H9 (cell line): Measurements from ENCODE around the gene GRB10. TPM values are rescaled to one million over a fixed set of nuclear protein-coding genes. Genes with fewer than 3 reads are reported as not detected.

Experiments
- DNase-seq: peaks from one replicate; pipeline ENCODE4 v3.0.0-alpha.2; 2017
- H2AFZ ChIP-seq: one replicate; pipeline ENCODE4 v1.6.1; 2013; ENCODE audit warnings: mild to moderate bottlenecking, low read length, control low read depth, moderate library complexity
- H2AK5ac ChIP-seq: 2 replicates; pipeline ENCODE4 v1.6.1; 2013; ENCODE audit warnings: low read length, control low read depth, mixed read lengths; ENCODE audit not compliant: insufficient read length
- H2BK120ac ChIP-seq: one replicate; pipeline ENCODE4 v1.6.1; 2013; ENCODE audit warnings: low read depth, mild to moderate bottlenecking, low read length, control low read depth, inconsistent platforms; ENCODE audit not compliant: poor library complexity, severe bottlenecking
- H2BK12ac ChIP-seq: 2 replicates; pipeline ENCODE4 v1.6.1; 2013; ENCODE audit warnings: low read length, control low read depth, mixed read lengths, low read depth; ENCODE audit not compliant: insufficient read length
- H2BK15ac ChIP-seq: 2 replicates; pipeline ENCODE4 v1.6.1; 2013; ENCODE audit warnings: low read depth, low read length, control low read depth
- H2BK20ac ChIP-seq: one replicate; pipeline ENCODE4 v1.6.1; 2013; ENCODE audit warnings: low read depth, mild to moderate bottlenecking, low read length, control low read depth, inconsistent platforms; ENCODE audit not compliant: poor library complexity, severe bottlenecking
- H2BK5ac ChIP-seq: 2 replicates; pipeline ENCODE4 v1.6.1; 2013; ENCODE audit warnings: low read length, control low read depth, mixed read lengths; ENCODE audit not compliant: insufficient read length
- H3K14ac ChIP-seq: 2 replicates; pipeline ENCODE4 v1.6.1; 2013; ENCODE audit warnings: low read length, control low read depth; ENCODE audit not compliant: insufficient read depth
- H3K18ac ChIP-seq: 2 replicates; pipeline ENCODE4 v1.6.1; 2013; ENCODE audit warnings: low read depth, mild to moderate bottlenecking, mixed read lengths, low read length, control low read depth; ENCODE audit not compliant: insufficient read length
- H3K23ac ChIP-seq: 2 replicates; pipeline ENCODE4 v1.6.1; 2013; ENCODE audit warnings: low read length, control low read depth, mixed read lengths, low read depth; ENCODE audit not compliant: insufficient read length
- H3K23me2 ChIP-seq: 2 replicates; pipeline ENCODE4 v1.6.1; 2013; ENCODE audit warnings: low read depth, mild to moderate bottlenecking, mixed read lengths, low read length, control low read depth; ENCODE audit not compliant: insufficient read length, poor library complexity, severe bottlenecking
- H3K27ac ChIP-seq: 2 replicates; pipeline ENCODE4 v1.5.1; 2013; ENCODE audit warnings: low read length, control low read depth, mixed read lengths, low read depth; ENCODE audit not compliant: insufficient read length
- H3K27me3 ChIP-seq: 2 replicates; pipeline ENCODE4 v1.6.1; 2013; ENCODE audit warnings: low read length, control low read depth, inconsistent platforms; ENCODE audit not compliant: insufficient read depth
- H3K4ac ChIP-seq: 2 replicates; pipeline ENCODE4 v1.6.1; 2013; ENCODE audit warnings: low read depth, mild to moderate bottlenecking, control low read depth, inconsistent platforms, low read length, moderate library complexity
- H3K4me1 ChIP-seq: 2 replicates; pipeline ENCODE4 v1.6.1; 2013; ENCODE audit warnings: low read length, control low read depth, inconsistent platforms; ENCODE audit not compliant: insufficient read depth
- H3K4me2 ChIP-seq: 2 replicates; pipeline ENCODE4 v1.6.1; 2013; ENCODE audit warnings: low read length, control low read depth, mixed read lengths; ENCODE audit not compliant: insufficient read length, insufficient read depth
- H3K56ac ChIP-seq: 2 replicates; pipeline ENCODE4 v1.6.1; 2013; ENCODE audit warnings: low read depth, mild to moderate bottlenecking, mixed read lengths, low read length, control low read depth; ENCODE audit not compliant: insufficient read length
- H3K79me1 ChIP-seq: 2 replicates; pipeline ENCODE4 v1.6.1; 2013; ENCODE audit warnings: low read depth, mild to moderate bottlenecking, moderate library complexity, low read length, control low read depth, inconsistent platforms; ENCODE audit not compliant: insufficient read depth, poor library complexity, severe bottlenecking
- H3K79me2 ChIP-seq: 2 replicates; pipeline ENCODE4 v1.6.1; 2013; ENCODE audit warnings: low read length, control low read depth, inconsistent platforms; ENCODE audit not compliant: insufficient read depth
- H3K9ac ChIP-seq: 2 replicates; pipeline ENCODE4 v1.6.1; 2013; ENCODE audit warnings: low read length, control low read depth, mixed read lengths; ENCODE audit not compliant: insufficient read length; ENCODE audit errors: extremely low read depth
- H3K9me3 ChIP-seq: one replicate; pipeline ENCODE4 v1.6.1; 2013; ENCODE audit warnings: low read depth, low read length, inconsistent platforms; ENCODE audit not compliant: control insufficient read depth
- H3T11ph ChIP-seq: one replicate; pipeline ENCODE4 v1.6.1; 2013; ENCODE audit warnings: mild to moderate bottlenecking, low read length, control low read depth, inconsistent platforms
- H4K20me1 ChIP-seq: one replicate; pipeline ENCODE4 v1.6.1; 2013; ENCODE audit not compliant: control insufficient read depth, insufficient read length, insufficient read depth
- H4K5ac ChIP-seq: 2 replicates; pipeline ENCODE4 v1.6.1; 2013; ENCODE audit warnings: low read depth, mild to moderate bottlenecking, mixed read lengths, low read length, control low read depth; ENCODE audit not compliant: insufficient read length
- H4K8ac ChIP-seq: replicated peaks from 2 replicates; pipeline ENCODE4 v1.6.1; 2013; ENCODE audit warnings: low read length, control low read depth, mixed read lengths, low read depth; ENCODE audit not compliant: insufficient read length
- H4K91ac ChIP-seq: 2 replicates; pipeline ENCODE4 v1.6.1; 2013; ENCODE audit warnings: low read depth, mild to moderate bottlenecking, moderate library complexity, mixed read lengths, low read length, control low read depth; ENCODE audit not compliant: insufficient read length
- H3K27ac Mint-ChIP-seq, 3 experiments: 2 replicates in 2 of 3; 3 replicates in 1 of 3; pipeline ENCODE4 v1.8.0; 2020 to 2021; ENCODE audit warnings: mixed read lengths in 3 of 3, mild to moderate bottlenecking in 1 of 3, moderate library complexity in 1 of 3
- H3K27me3 Mint-ChIP-seq: 2 replicates; pipeline ENCODE4 v1.8.0; 2021; ENCODE audit warnings: low read depth, mild to moderate bottlenecking, moderate library complexity, mixed read lengths
- H3K36me3 Mint-ChIP-seq, 3 experiments: 2 replicates in 2 of 3; 3 replicates in 1 of 3; pipeline ENCODE4 v1.8.0; 2020 to 2021; ENCODE audit warnings: low read depth in 3 of 3, mixed read lengths in 3 of 3; ENCODE audit not compliant: insufficient read depth in 1 of 3
- H3K4me1 Mint-ChIP-seq, 2 experiments: 2 replicates each; pipeline ENCODE4 v1.8.0; 2020; ENCODE audit warnings: mixed read lengths in 2 of 2
- H3K4me3 Mint-ChIP-seq, 2 experiments: 2 replicates in 1 of 2; 3 replicates in 1 of 2; pipeline ENCODE4 v1.8.0; 2020 to 2021; ENCODE audit warnings: mild to moderate bottlenecking in 2 of 2, mixed read lengths in 2 of 2, moderate library complexity in 1 of 2
- H3K9me3 Mint-ChIP-seq, 2 experiments: 2 replicates in 1 of 2; 3 replicates in 1 of 2; pipeline ENCODE4 v1.8.0; 2020; ENCODE audit warnings: mild to moderate bottlenecking in 2 of 2, mixed read lengths in 2 of 2, moderate library complexity in 1 of 2
- WGBS: extraction: QIAGEN DNeasy Blood & Tissue Kit; methylation state at CpG from one replicate; pipeline ENCODE4 v1.1.7; 2013; ENCODE audit warnings: missing lambda C conversion rate, low lambda C conversion rate, mixed read lengths; ENCODE audit not compliant: insufficient read length; ENCODE audit errors: extremely low coverage; 5-methylcytosine and 5-hydroxymethylcytosine counted together
- total RNA-seq: library from RNA; stranded (reverse); gene quantifications from 2 replicates; pipeline ENCODE4 v1.2.1, GENCODE V29; 2021
- TF ChIP-seq, protein P1 (sequence below): fragments of 200-600 bp; sonication (generic); conservative IDR thresholded peaks from 3 replicates; pipeline ENCODE4 v1.8.0; 2021; ENCODE audit warnings: antibody characterized with exemption, mild to moderate bottlenecking

Gene GRB10
- total RNA-seq, 1 experiment from 2014 or later, result 108 TPM

GRCh38 chr7:50650057-50650664 lies 132.5 kb downstream of the GRB10 start:
- Histone ChIP-seq H3K18ac (no peak overlapping the region), H2AK5ac (no peak overlapping the region), H3K27me3 (no peaks in the 10 kb centered on the region), H3K9me3 (no peaks in the 10 kb centered on the region), H3K4me2 (no peak overlapping the region), H2BK20ac (no peak overlapping the region), H2AFZ (no peak overlapping the region), H4K5ac (no peak overlapping the region), H4K8ac (no peak overlapping the region), H4K91ac (no peak overlapping the region), H2BK120ac (no peak overlapping the region), H2BK5ac (no peak overlapping the region), H2BK15ac (no peak overlapping the region), H2BK12ac (no peak overlapping the region), H3K56ac (no peak overlapping the region), H3K4me1 (no peaks in the 10 kb centered on the region), H3K4ac (no peak overlapping the region), H3K79me2 (no peaks in the 10 kb centered on the region), H4K20me1 (no peaks in the 10 kb centered on the region), H3K79me1 (no peaks in the 10 kb centered on the region), H3K23ac (no peak overlapping the region), H3K27ac (no peak overlapping the region), H3K23me2 (no peaks in the 10 kb centered on the region), H3T11ph (no peak overlapping the region), H3K9ac (no peak overlapping the region), H3K14ac (no peak overlapping the region)
- no peaks in the 10 kb centered on the region for H3K9me3 Mint-ChIP-seq
- H3K27ac Mint-ChIP-seq, result peak overlapping the region in 1 of 3 experiments; percentile 90; a peak in 2 of 7 replicates
- peaks cover 11 to 12% of the 10 kb centered on the region in 2 experiments; a peak in 3 of 4 replicates for H3K4me1 Mint-ChIP-seq
- WGBS, result no CpG with 5 or more reads among the region's 6 CpGs
- TF ChIP-seq, protein P1, sequence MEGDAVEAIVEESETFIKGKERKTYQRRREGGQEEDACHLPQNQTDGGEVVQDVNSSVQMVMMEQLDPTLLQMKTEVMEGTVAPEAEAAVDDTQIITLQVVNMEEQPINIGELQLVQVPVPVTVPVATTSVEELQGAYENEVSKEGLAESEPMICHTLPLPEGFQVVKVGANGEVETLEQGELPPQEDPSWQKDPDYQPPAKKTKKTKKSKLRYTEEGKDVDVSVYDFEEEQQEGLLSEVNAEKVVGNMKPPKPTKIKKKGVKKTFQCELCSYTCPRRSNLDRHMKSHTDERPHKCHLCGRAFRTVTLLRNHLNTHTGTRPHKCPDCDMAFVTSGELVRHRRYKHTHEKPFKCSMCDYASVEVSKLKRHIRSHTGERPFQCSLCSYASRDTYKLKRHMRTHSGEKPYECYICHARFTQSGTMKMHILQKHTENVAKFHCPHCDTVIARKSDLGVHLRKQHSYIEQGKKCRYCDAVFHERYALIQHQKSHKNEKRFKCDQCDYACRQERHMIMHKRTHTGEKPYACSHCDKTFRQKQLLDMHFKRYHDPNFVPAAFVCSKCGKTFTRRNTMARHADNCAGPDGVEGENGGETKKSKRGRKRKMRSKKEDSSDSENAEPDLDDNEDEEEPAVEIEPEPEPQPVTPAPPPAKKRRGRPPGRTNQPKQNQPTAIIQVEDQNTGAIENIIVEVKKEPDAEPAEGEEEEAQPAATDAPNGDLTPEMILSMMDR, result no peak
- H3K4me3 Mint-ChIP-seq, result no peak overlapping the region
- DNase-seq, result no peak
- no peaks in the 10 kb centered on the region for H3K27me3 Mint-ChIP-seq
- H3K36me3 Mint-ChIP-seq, result peaks cover 16 to 22% (median 18%) of the 10 kb centered on the region in 3 experiments
